Glutamatergic neuron (in vitro differentiated cells): ENCODE results near the gene FBXO21. TPM values are rescaled to one million over a fixed set of nuclear protein-coding genes. Genes with fewer than 3 reads are reported as not detected.

Experiments
- DNase-seq: peaks from one replicate; pipeline ENCODE4 v3.0.0; 2022
- H3K27ac Mint-ChIP-seq: one replicate; pipeline ENCODE4 v1.8.0; 2020; ENCODE audit warnings: mild to moderate bottlenecking, mixed read lengths, inconsistent platforms; ENCODE audit not compliant: unreplicated experiment
- H3K27me3 Mint-ChIP-seq: one replicate; pipeline ENCODE4 v1.8.0; 2020; ENCODE audit warnings: mild to moderate bottlenecking, moderate library complexity, mixed read lengths, inconsistent platforms; ENCODE audit not compliant: unreplicated experiment
- H3K36me3 Mint-ChIP-seq: one replicate; pipeline ENCODE4 v1.8.0; 2020; ENCODE audit warnings: mild to moderate bottlenecking, mixed read lengths, inconsistent platforms; ENCODE audit not compliant: unreplicated experiment
- H3K4me1 Mint-ChIP-seq: one replicate; pipeline ENCODE4 v1.8.0; 2020; ENCODE audit warnings: mild to moderate bottlenecking, low read depth, mixed read lengths, inconsistent platforms; ENCODE audit not compliant: unreplicated experiment
- H3K4me3 Mint-ChIP-seq: one replicate; pipeline ENCODE4 v1.8.0; 2020; ENCODE audit warnings: mild to moderate bottlenecking, mixed read lengths, inconsistent platforms; ENCODE audit not compliant: unreplicated experiment
- H3K9me3 Mint-ChIP-seq: one replicate; pipeline ENCODE4 v1.8.0; 2020; ENCODE audit warnings: mild to moderate bottlenecking, moderate library complexity, mixed read lengths, inconsistent platforms; ENCODE audit not compliant: unreplicated experiment
- total RNA-seq: library from RNA; stranded (reverse); fragmentation: NEBNext Ultra II Directional; extraction: Animal tissue kit (Norgen Biotek cat#: 25700); gene quantifications from one replicate; pipeline ENCODE4 v1.2.1, GENCODE V29; 2021; ENCODE audit not compliant: unreplicated experiment
- TF ChIP-seq, protein P1 (sequence below): fragments of 200-600 bp; sonication (generic); IDR thresholded peaks from one replicate; pipeline ENCODE4 v1.5.0; 2021; ENCODE audit not compliant: partially characterized antibody, unreplicated experiment

The FBXO21 gene
- total RNA-seq, 1 donor from 2014 or later: 52.7 TPM

DNA sequence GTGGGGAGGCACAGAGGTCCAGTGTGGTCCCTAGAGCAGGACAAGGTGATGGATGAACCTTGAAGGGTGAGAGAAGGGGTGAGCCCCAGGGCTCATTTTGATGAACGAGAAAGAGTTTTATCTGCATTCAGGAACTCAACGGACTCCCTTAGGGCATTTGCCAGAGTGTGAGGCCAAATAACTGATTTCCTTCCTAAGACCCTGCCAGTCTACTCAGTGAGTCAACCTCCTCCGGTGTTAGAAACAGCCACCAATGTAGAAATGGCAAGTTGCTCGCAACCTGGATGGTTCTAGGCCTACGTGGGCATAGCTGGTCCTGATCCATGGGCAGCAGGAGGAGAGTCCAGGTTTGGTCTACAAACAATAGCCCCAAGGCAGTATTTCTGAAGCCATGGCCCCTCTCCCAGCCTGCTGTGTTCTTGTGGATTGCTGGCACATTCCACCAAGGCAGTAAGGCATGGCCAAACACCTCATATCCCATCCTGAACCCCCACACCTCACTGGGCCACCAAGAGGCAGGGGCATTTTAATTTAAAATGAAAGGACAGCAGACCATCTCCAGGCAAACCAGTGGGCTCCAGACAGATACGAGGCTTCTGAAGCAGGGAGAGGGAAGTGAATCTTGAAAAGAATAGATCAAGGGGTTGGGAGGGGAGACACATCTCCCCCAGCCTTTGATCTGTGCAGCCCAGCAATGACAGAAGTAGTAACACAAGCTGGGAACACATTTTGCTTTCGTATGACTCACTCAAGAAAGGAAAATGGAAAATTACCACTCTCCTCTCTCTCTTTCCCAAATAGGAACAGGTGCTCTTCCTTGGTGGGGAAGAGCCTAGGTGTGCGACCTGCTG lies 65.6 kb downstream of the FBXO21 start:
- H3K4me1 Mint-ChIP-seq: peaks cover 17% of the 10 kb centered on the region

DNA sequence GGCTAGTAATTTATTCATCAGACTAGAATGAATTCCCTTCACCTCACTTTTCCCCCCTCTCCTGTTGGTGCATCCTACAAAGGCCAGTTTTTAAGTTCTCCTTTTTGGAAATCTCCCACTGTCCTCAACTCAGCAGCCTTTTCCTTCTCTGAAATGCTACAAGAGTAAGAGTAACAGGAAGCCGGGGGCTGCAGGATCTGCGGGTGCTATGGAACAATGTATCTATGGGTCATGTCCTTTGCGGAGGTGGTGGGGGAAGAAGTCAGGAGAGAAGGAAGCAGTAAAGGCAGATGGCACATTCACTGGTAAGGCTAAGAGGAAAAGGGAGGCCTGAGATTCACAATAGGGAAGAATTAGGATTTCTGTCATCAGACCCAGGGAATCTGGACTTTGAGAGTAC lies 68.8 kb downstream of the FBXO21 start:
- Mint-ChIP-seq H3K4me1 (peaks cover 20% of the 10 kb centered on the region), H3K27ac (no peak overlapping the region), H3K4me3 (no peak overlapping the region), H3K9me3 (peaks cover 6% of the 10 kb centered on the region), H3K36me3 (no peaks in the 10 kb centered on the region), H3K27me3 (peaks cover 2% of the 10 kb centered on the region)
- TF ChIP-seq, protein P1, sequence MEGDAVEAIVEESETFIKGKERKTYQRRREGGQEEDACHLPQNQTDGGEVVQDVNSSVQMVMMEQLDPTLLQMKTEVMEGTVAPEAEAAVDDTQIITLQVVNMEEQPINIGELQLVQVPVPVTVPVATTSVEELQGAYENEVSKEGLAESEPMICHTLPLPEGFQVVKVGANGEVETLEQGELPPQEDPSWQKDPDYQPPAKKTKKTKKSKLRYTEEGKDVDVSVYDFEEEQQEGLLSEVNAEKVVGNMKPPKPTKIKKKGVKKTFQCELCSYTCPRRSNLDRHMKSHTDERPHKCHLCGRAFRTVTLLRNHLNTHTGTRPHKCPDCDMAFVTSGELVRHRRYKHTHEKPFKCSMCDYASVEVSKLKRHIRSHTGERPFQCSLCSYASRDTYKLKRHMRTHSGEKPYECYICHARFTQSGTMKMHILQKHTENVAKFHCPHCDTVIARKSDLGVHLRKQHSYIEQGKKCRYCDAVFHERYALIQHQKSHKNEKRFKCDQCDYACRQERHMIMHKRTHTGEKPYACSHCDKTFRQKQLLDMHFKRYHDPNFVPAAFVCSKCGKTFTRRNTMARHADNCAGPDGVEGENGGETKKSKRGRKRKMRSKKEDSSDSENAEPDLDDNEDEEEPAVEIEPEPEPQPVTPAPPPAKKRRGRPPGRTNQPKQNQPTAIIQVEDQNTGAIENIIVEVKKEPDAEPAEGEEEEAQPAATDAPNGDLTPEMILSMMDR: no peak
- no peak for DNase-seq

More for the DNA sequence above, 65.6 kb downstream of the FBXO21 start:
- no peak overlapping the region for H3K4me3 Mint-ChIP-seq
- peaks cover 8% of the 10 kb centered on the region for H3K27me3 Mint-ChIP-seq
- H3K9me3 Mint-ChIP-seq: peaks cover 11% of the 10 kb centered on the region
- no peak for DNase-seq
- peaks cover 7% of the 10 kb centered on the region for H3K36me3 Mint-ChIP-seq
- TF ChIP-seq, protein P1: no peak
- H3K27ac Mint-ChIP-seq: no peak overlapping the region

DNA sequence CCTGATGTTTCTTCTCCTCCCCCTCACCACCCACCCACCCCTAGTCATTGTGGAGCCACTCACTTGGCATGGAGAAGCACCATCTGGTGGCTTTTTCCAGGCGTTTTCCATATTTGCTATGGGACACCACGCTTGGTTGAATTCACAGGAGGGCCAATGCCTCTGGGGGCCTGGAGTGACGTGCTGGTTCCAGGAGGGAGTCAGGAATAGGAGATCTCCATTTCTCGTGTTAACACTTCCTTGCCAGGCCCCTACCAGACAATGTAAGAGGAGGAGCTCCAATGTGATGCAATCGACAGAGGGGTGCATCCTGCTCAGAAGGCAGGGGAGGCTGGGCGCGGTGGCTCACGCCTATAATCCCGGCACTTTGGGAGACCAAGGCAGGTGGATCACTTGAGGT lies 69.5 kb downstream of the FBXO21 start:
- DNase-seq: no peak
- H3K36me3 Mint-ChIP-seq: no peaks in the 10 kb centered on the region
- TF ChIP-seq, protein P1: no peak
- peaks cover 2% of the 10 kb centered on the region for H3K27me3 Mint-ChIP-seq
- H3K4me1 Mint-ChIP-seq: peaks cover 15% of the 10 kb centered on the region
- no peak overlapping the region for H3K4me3 Mint-ChIP-seq
- H3K9me3 Mint-ChIP-seq: peaks cover 6% of the 10 kb centered on the region
- H3K27ac Mint-ChIP-seq: no peak overlapping the region

DNA sequence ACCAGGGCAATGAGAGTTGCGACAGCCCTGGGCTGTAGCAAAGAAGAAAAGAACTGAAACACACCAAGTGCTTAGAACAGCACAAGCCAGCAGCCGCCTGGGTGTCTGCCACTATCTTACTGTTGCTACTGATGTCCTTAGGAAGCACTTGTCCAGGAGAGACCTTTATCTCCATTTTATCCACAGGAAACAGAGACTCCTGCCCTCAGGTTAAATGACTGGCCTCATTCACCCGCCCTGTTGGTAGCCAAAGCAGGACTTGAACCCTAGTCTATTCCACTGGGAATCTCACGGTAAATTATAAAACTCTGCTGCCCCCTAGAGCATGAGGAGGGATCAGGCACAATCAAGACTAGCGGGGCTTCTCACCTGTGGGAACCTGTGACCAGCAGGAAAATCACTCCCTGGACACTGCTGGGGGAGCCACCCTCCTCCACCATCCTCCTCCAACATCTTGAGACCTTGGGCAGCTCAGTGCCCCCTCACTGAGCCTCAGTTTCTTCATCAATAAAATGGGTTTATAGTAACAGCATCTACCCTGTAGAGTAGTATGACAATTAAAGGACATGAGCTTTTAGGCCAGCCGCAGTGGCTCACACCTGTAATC lies 70.6 kb downstream of the FBXO21 start:
- H3K4me1 Mint-ChIP-seq: peaks cover 4% of the 10 kb centered on the region

More for the DNA sequence above, 70.6 kb downstream of the FBXO21 start:
- H3K4me3 Mint-ChIP-seq: no peak overlapping the region
- DNase-seq: no peak
- peaks cover 2% of the 10 kb centered on the region for H3K27me3 Mint-ChIP-seq
- TF ChIP-seq, protein P1: peak; percentile 81
- H3K36me3 Mint-ChIP-seq: no peaks in the 10 kb centered on the region
- peaks cover 2% of the 10 kb centered on the region for H3K9me3 Mint-ChIP-seq
- H3K27ac Mint-ChIP-seq: no peak overlapping the region
